ENCODE measurements around the gene SLITRK3.

The SLITRK3 gene

GRCh38 chr3:165195640-165196576 is at the start of gene SLITRK3:
Gene SLITRK3 (minus strand): TSS chr3:165196384. CDS start chr3:165190830, 5,554 bp downstream.
- DNase-seq: no peak

GRCh38 chr3:165243597-165243996 is 47.4 kb upstream of the SLITRK3 start:
- DNase-seq: no peak

GRCh38 chr3:165233501-165234195 is 37.5 kb upstream of the SLITRK3 start:
- DNase-seq: no peak

- no peak for DNase-seq
These were observed 29.4 kb upstream of the SLITRK3 start for GRCh38 chr3:165225604-165226003.

- DNase-seq: no peak
These were observed 21.6 kb upstream of the SLITRK3 start for GRCh38 chr3:165217739-165218138.

GRCh38 chr3:165212580-165212979 is 16.4 kb upstream of the SLITRK3 start:
- DNase-seq: no peak

GRCh38 chr3:165211721-165212120 is 15.5 kb upstream of the SLITRK3 start:
- no peak for DNase-seq

- no peak for DNase-seq
These were observed 14.5 kb upstream of the SLITRK3 start for GRCh38 chr3:165210727-165211126.

- no peak for DNase-seq
These were observed 13.9 kb upstream of the SLITRK3 start for GRCh38 chr3:165210132-165210531.

- no peak for DNase-seq
These were observed 10.5 kb upstream of the SLITRK3 start for GRCh38 chr3:165206454-165207266.

- no peak for DNase-seq
These were observed 8.3 kb upstream of the SLITRK3 start for GRCh38 chr3:165204445-165204844.

GRCh38 chr3:165202995-165203394 is 6.8 kb upstream of the SLITRK3 start:
- DNase-seq: no peak

GRCh38 chr3:165201964-165202363 is 5.8 kb upstream of the SLITRK3 start:
- DNase-seq: no peak

- no peak for DNase-seq
These were observed 1.3 kb upstream of the SLITRK3 start for GRCh38 chr3:165197481-165197800.

- DNase-seq: no peak
These were observed 645 bp upstream of the SLITRK3 start for GRCh38 chr3:165196577-165197480.

- no peak for DNase-seq
These were observed 944 bp downstream of the SLITRK3 start for GRCh38 chr3:165195241-165195639.

- no peak for DNase-seq
These were observed 1.5 kb downstream of the SLITRK3 start for GRCh38 chr3:165194511-165195240.

GRCh38 chr3:165193366-165194254 is 2.6 kb downstream of the SLITRK3 start:
- DNase-seq: no peak

- no peak for DNase-seq
These were observed 3.5 kb downstream of the SLITRK3 start for GRCh38 chr3:165192610-165193192.

- DNase-seq: no peak
These were observed 4.7 kb downstream of the SLITRK3 start for GRCh38 chr3:165191491-165191890.

All from NCI-H1417 treated with DMSO at 0.1 percent for 48 hours (cell line).